Stomach (tissue), 9 donors: Measurements from ENCODE around the gene RPS6KB2. TPM values are rescaled to one million over a fixed set of nuclear protein-coding genes. Genes with fewer than 3 reads are reported as not detected.
"Not testable (repeated sequence)": the region's sequence is repeated elsewhere in the genome, so short reads cannot be mapped to it uniquely, and the experiment has no call there.

Source experiments
- DNase-seq, 2 donors: peaks; one replicate each; pipeline versions ENCODE4 v3.0.0 to v3.0.0-alpha.2; 2013 to 2019
- H3K27ac ChIP-seq, 5 donors: fragments of 200-600 bp in 4 of 5; sonication (generic) in 4 of 5; one replicate each; pipeline ENCODE4 v1.5.1; 2013 to 2019; ENCODE audit warnings: mild to moderate bottlenecking in 1 of 5, moderate library complexity in 1 of 5
- H3K27me3 ChIP-seq, 3 donors: fragments of 200-600 bp; sonication (generic); one replicate each; pipeline ENCODE4 v1.5.1; 2017 to 2019; ENCODE audit warnings: mixed run types in 1 of 3
- H3K36me3 ChIP-seq, 4 donors: fragments of 200-600 bp; sonication (generic); 1 replicate in 3 of 4; 2 replicates in 1 of 4; pipeline ENCODE4 v1.5.1; 2016 to 2019
- H3K4me1 ChIP-seq, 4 donors: fragments of 200-600 bp; sonication (generic); one replicate each; pipeline ENCODE4 v1.5.1; 2016 to 2019
- H3K4me3 ChIP-seq, 4 donors: fragments of 200-600 bp; sonication (generic) in 3 of 4; one replicate each; pipeline ENCODE4 v1.5.1; 2016 to 2019; ENCODE audit warnings: mild to moderate bottlenecking in 1 of 4
- H3K9me3 ChIP-seq, 4 donors: fragments of 200-600 bp; sonication (generic); one replicate each; pipeline ENCODE4 v1.5.1; 2016 to 2019
- CTCF ChIP-seq, 7 experiments: fragments of 450-650 bp in 4 of 7; fragments of 200-600 bp in 3 of 7; sonication (generic) in 3 of 7; IDR thresholded peaks; one replicate each; pipeline ENCODE4 v1.5.1; 2016 to 2019; ENCODE audit warnings: antibody characterized with exemption in 7 of 7, control low read depth in 2 of 7, mild to moderate bottlenecking in 1 of 7
- EP300 ChIP-seq: sonication (generic); formaldehyde crosslinking; IDR thresholded peaks from one replicate; pipeline ENCODE4 v1.6.1; 2017; ENCODE audit warnings: antibody characterized with exemption
- POLR2A ChIP-seq, 4 donors: fragments of 450-650 bp; IDR thresholded peaks; one replicate each; pipeline ENCODE4 v1.6.1; 2016; ENCODE audit warnings: antibody characterized with exemption in 4 of 4, control low read depth in 2 of 4, mild to moderate bottlenecking in 1 of 4, moderate library complexity in 1 of 4
- POLR2AphosphoS5 ChIP-seq, 3 donors: sonication (generic); formaldehyde crosslinking; IDR thresholded peaks; one replicate each; pipeline ENCODE4 v1.6.1; 2016; ENCODE audit warnings: antibody characterized with exemption in 3 of 3
- whole genome bisulfite sequencing, 5 donors: extraction: QIAGEN DNeasy Blood & Tissue Kit in 3 of 5; methylation state at CpG; one replicate each; pipeline versions ENCODE4 v1.1.5 to v1.1.7; 2013 to 2018; 5-methylcytosine and 5-hydroxymethylcytosine counted together
- intact Hi-C: fragments of 100-400 bp; cut with DNase I; formaldehyde crosslinking; loops from one replicate; pipeline ENCODE4 v1.15.1; 2023; ENCODE audit warnings: low total_unique reads
- polyA plus RNA-seq, 3 donors: library from polyadenylated mRNA; stranded (reverse); fragments of 200-250 nt; gene quantifications; one replicate each; pipeline ENCODE4 v1.2.3, GENCODE V29; 2013
- total RNA-seq, 5 donors: library from RNA; depleted of rRNA; stranded (reverse); fragments of >200 nt; gene quantifications; one replicate each; pipeline versions ENCODE4 v1.1.0 to v1.2.3, GENCODE V29; 2014 to 2016
- donor health status: healthy with polysubstance abuse.
- donor health status: Bipolar disorder and iron deficiency.
- donor health status: healthy.

Gene RPS6KB2
- total and polyA plus RNA-seq, 8 donors: 29.7 to 434 (median 71.5) TPM

DNA sequence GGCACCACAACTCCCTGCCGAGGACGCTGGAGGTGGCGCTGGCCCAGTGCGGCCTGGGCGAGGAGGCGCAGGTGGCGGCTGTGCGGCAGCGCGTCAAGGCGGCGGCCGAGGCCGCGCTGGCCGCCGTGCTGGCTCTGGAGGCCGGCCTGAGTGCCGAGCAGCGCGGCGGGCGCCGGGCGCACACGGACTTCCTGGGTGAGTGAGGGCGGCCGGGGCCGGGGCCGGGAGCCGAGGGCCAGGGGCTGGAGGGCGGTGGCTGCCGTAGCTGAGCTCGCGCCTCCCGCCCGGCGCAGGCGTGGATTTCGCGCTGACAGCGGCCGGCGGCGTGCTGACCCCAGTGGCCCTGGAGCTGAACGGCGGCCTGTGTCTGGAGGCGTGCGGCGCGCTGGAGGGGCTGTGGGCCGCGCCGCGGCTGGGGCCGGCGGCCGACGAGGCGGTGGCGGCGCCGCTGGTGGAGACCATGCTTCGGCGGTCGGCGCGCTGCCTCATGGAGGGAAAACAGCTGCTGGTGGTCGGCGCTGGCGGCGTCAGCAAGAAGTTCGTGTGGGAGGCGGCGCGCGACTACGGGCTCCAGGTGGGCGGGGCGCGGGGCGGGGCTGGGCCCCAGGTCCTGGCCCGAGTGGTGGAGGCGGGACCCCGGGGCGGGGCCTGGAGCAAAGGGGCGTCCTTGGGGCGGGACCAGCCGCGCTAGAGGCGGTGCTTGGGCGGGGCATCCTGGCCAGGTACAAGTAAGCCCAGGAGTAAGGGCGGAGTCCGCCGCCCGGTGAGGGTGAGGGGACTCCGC, 7.5 kb upstream of the RPS6KB2 start:
- DNase-seq: peak; percentile 98 to 99
- Histone ChIP-seq H3K27ac (peak overlapping the region; percentile 88 to 96 (median 94)), H3K4me1 (peaks cover 47 to 56% (median 54%) of the 10 kb centered on the region in 4 donors), H3K9me3 (no peaks in the 10 kb centered on the region), H3K4me3 (peak overlapping the region; percentile 52 to 66 (median 62)), H3K27me3 (peaks cover 0 to 5% (median 0%) of the 10 kb centered on the region in 3 donors), H3K36me3 (no peaks in the 10 kb centered on the region)
- TF ChIP-seq POLR2A (IDR thresholded peaks at IDR 0.05) (no peak), POLR2AphosphoS5 (IDR thresholded peaks at IDR 0.05) (peak in 2 of 3 donors; percentile 74 to 78)
- 0 to 1% (median 1%) methylated on average over 31 to 97 of the region's 97 CpGs for WGBS, 5 donors
- intact Hi-C loops: no loop called here

DNA sequence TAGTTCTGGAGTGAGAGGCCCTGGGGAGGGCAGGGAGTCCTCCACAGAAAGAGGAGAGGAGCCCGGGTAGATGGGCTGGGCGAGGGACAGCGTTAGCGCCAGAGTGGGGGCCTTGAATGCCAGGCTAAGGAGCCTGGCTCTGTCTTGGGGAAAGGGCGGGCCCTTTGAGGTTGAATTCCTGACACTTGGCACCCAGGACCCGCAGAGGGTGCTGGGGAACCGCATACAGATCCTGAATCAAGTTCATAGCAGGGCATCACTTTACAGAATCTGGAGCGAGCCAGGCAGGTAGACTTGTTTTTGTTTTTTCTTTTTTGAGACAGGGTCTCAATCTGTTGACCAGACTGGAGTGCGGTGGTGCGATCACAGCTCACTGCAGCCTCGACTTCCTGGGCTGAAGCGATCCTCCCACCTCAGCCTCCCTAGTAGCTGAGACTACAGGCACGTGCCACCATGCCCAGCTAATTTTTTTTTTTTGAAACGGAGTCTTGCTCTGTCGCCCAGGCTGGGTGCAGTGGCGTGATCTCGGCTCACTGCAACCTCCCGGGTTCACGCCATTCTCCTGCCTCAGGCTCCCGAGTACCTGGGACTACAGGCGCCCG, 6.8 kb upstream of the RPS6KB2 start:
- 71 to 79% (median 72%) methylated on average over 21 to 22 of the region's 22 CpGs for WGBS, 5 donors
- no peak for TF ChIP-seq EP300
- no peak for TF ChIP-seq POLR2A (IDR thresholded peaks at IDR 0.05)
- TF ChIP-seq POLR2AphosphoS5 (IDR thresholded peaks at IDR 0.05): no peak
- TF ChIP-seq CTCF (IDR thresholded peaks at IDR 0.05): no peak
- intact Hi-C loops: no loop called here
- peaks cover 40 to 49% (median 47%) of the 10 kb centered on the region in 4 donors for H3K4me1 ChIP-seq
- H3K27me3 ChIP-seq: no peaks in the 10 kb centered on the region
- H3K27ac ChIP-seq: peak overlapping the region; percentile 37 to 96 (median 88)
- DNase-seq: no peak
- H3K36me3 ChIP-seq: no peaks in the 10 kb centered on the region
- H3K9me3 ChIP-seq: no peaks in the 10 kb centered on the region
- peak overlapping the region; percentile 52 to 66 (median 62) for H3K4me3 ChIP-seq

DNA sequence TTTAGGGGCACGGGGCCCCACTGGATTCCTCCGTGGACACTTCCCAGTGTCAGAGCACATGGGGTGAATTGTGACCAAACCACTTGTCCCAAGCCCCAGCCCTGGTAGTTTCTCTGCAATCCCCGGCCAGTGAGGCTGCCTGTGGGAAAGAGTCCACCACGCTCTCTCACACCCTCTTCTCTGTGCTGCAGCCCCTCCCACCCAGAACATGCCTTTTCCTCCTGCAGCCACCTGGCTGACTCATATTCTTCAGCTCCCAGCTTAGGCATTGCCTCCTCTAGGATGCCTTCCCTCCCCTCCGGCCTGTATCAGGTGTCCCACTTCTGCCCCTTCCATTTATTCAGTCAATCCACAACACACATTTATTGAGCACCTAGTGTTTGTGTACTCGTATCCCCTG, 5.4 kb upstream of the RPS6KB2 start:
- DNase-seq: no peak
- WGBS, 5 donors: 73 to 84% (median 79%) methylated on average over 6 of the region's 6 CpGs

GRCh38 chr11:67423466-67423865, 4.8 kb upstream of the RPS6KB2 start:
- Histone ChIP-seq H3K36me3 (no peaks in the 10 kb centered on the region), H3K9me3 (no peaks in the 10 kb centered on the region), H3K4me1 (peaks cover 33 to 38% (median 36%) of the 10 kb centered on the region in 4 donors), H3K27me3 (no peaks in the 10 kb centered on the region), H3K27ac (no peak overlapping the region), H3K4me3 (no peak overlapping the region)
- WGBS, 5 donors: 93 to 100% (median 96%) methylated on average over 9 to 13 of the region's 13 CpGs
- no peak for DNase-seq
- intact Hi-C loops: no loop called here
- TF ChIP-seq POLR2A (IDR thresholded peaks at IDR 0.05) (no peak), POLR2AphosphoS5 (IDR thresholded peaks at IDR 0.05) (no peak), EP300 (no peak)

More for the DNA sequence above, 5.4 kb upstream of the RPS6KB2 start:
- H3K4me3 ChIP-seq: no peak overlapping the region
- no peaks in the 10 kb centered on the region for H3K9me3 ChIP-seq
- H3K4me1 ChIP-seq: peaks cover 38 to 43% (median 41%) of the 10 kb centered on the region in 4 donors
- H3K27ac ChIP-seq: no peak overlapping the region
- no peaks in the 10 kb centered on the region for H3K27me3 ChIP-seq
- H3K36me3 ChIP-seq: no peaks in the 10 kb centered on the region
- TF ChIP-seq POLR2A (IDR thresholded peaks at IDR 0.05): no peak
- no peak for TF ChIP-seq POLR2AphosphoS5 (IDR thresholded peaks at IDR 0.05)
- no peak for TF ChIP-seq CTCF (IDR thresholded peaks at IDR 0.05)
- TF ChIP-seq EP300: no peak
- intact Hi-C loops: no loop called here

GRCh38 chr11:67423891-67424613, 4.2 kb upstream of the RPS6KB2 start:
- no peak for DNase-seq
- Histone ChIP-seq H3K9me3 (no peaks in the 10 kb centered on the region), H3K27me3 (no peaks in the 10 kb centered on the region), H3K4me3 (no peak overlapping the region), H3K27ac (no peak overlapping the region), H3K4me1 (peaks cover 32 to 37% (median 34%) of the 10 kb centered on the region in 4 donors), H3K36me3 (no peaks in the 10 kb centered on the region)
- intact Hi-C loops: no loop called here
- TF ChIP-seq CTCF (IDR thresholded peaks at IDR 0.05) (no peak), POLR2A (IDR thresholded peaks at IDR 0.05) (no peak), EP300 (no peak), POLR2AphosphoS5 (IDR thresholded peaks at IDR 0.05) (no peak)
- 80 to 88% (median 86%) methylated on average over 14 to 34 of the region's 34 CpGs for WGBS, 5 donors

GRCh38 chr11:67427364-67427859, 882 bp upstream of the RPS6KB2 start:
- H3K4me3 ChIP-seq: peak overlapping the region; percentile 80 to 97 (median 90)
- DNase-seq, H3K9me3 ChIP-seq, intact Hi-C loops, H3K27me3 ChIP-seq: not testable (repeated sequence)
- peaks cover 20 to 30% (median 26%) of the 10 kb centered on the region in 4 donors for H3K4me1 ChIP-seq
- H3K27ac ChIP-seq: peak overlapping the region; percentile 91 to 98 (median 95)
- 58 to 75% (median 68%) methylated on average over 19 of the region's 19 CpGs for WGBS, 5 donors
- H3K36me3 ChIP-seq: peaks cover 14 to 30% (median 25%) of the 10 kb centered on the region in 4 donors
